IgD-negative memory B cell (primary cell): Measurements from ENCODE around the gene FBXW9. TPM values are rescaled to one million over a fixed set of nuclear protein-coding genes. Genes with fewer than 3 reads are reported as not detected.
A peak's percentile ranks its signal among the peaks of the same experiment; 100 is the strongest.
"Not testable (repeated sequence)": the region's sequence is repeated elsewhere in the genome, so short reads cannot be mapped to it uniquely, and the experiment has no call there.

Experiments
- H3K27ac Mint-ChIP-seq, 3 donors: one replicate each; pipeline ENCODE4 v1.8.0; 2020 to 2022; ENCODE audit warnings: mild to moderate bottlenecking in 3 of 3, mixed read lengths in 3 of 3, moderate library complexity in 1 of 3
- H3K27me3 Mint-ChIP-seq: one replicate; pipeline ENCODE4 v1.8.0; 2021; ENCODE audit warnings: mixed read lengths
- H3K36me3 Mint-ChIP-seq: one replicate; pipeline ENCODE4 v1.8.0; 2020; ENCODE audit warnings: mild to moderate bottlenecking, mixed read lengths
- H3K4me1 Mint-ChIP-seq, 3 donors: one replicate each; pipeline ENCODE4 v1.8.0; 2020 to 2022; ENCODE audit warnings: mixed read lengths in 3 of 3, mild to moderate bottlenecking in 1 of 3
- H3K4me3 Mint-ChIP-seq, 4 donors: one replicate each; pipeline ENCODE4 v1.8.0; 2020 to 2022; ENCODE audit warnings: mild to moderate bottlenecking in 4 of 4, mixed read lengths in 4 of 4, moderate library complexity in 3 of 4
- H3K9me3 Mint-ChIP-seq, 3 donors: one replicate each; pipeline ENCODE4 v1.8.0; 2020 to 2021; ENCODE audit warnings: mixed read lengths in 3 of 3, mild to moderate bottlenecking in 1 of 3
- polyA plus RNA-seq: library from polyadenylated mRNA; unstranded; fragments of 300-500 nt; fragmentation: Illumina TruSeq; gene quantifications from one replicate; pipeline ENCODE4 v1.2.3, GENCODE V29; 2021

Gene FBXW9
- polyA plus RNA-seq, 1 donor from 2014 or later: 5.1 TPM

DNA sequence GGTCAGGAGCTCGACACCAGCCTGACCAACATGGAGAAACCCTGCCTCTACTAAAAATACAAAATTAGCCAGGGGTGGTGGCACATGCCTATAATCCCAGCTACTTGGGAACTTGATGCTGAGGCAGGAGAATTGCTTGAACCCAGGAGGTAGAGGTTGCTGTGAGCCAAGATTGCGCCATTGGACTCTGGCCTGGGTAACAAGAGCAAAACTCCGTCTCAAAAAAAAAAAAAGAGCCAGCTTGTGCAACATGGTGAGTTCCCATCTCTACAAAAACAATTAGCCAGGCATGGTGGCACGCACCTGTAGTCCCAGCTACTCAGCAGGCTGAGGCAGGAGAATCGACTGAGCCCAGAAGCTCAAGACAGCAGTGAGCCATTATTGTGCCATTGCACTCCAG is 18.4 kb downstream of the FBXW9 start:
- Mint-ChIP-seq H3K27ac (peak overlapping the region in 1 of 3 donors; percentile 67), H3K36me3 (peaks cover 12% of the 10 kb centered on the region), H3K4me1 (peaks cover 12 to 20% (median 19%) of the 10 kb centered on the region in 3 donors)
- not testable (repeated sequence) for H3K27me3 Mint-ChIP-seq, H3K9me3 Mint-ChIP-seq, H3K4me3 Mint-ChIP-seq

DNA sequence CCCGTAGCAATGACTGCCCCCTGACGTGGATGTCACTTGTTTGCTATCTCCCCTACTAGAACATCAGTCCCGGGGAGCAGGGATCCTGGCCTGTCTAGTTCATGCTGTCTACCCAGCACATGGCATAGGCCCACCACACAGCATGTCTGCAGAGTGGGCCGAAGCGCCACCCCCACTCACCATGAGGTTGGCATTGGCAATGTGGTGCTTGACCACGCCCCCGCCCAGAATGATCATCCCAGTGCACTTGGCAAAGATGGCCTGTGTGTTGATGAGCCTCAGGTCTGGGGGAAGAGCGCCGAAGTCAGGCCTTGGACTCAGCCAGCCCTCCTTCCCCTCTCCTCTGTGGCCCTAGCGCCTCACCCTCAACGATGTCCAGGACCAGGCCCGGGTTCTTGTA is 19.5 kb downstream of the FBXW9 start:
- Mint-ChIP-seq H3K4me1 (peaks cover 12 to 22% (median 19%) of the 10 kb centered on the region in 3 donors), H3K27ac (peak overlapping the region in 2 of 3 donors; percentile 91 to 94), H3K4me3 (peak overlapping the region in 1 of 4 donors; percentile 61), H3K9me3 (no peaks in the 10 kb centered on the region), H3K36me3 (peaks cover 12% of the 10 kb centered on the region), H3K27me3 (no peaks in the 10 kb centered on the region)

DNA sequence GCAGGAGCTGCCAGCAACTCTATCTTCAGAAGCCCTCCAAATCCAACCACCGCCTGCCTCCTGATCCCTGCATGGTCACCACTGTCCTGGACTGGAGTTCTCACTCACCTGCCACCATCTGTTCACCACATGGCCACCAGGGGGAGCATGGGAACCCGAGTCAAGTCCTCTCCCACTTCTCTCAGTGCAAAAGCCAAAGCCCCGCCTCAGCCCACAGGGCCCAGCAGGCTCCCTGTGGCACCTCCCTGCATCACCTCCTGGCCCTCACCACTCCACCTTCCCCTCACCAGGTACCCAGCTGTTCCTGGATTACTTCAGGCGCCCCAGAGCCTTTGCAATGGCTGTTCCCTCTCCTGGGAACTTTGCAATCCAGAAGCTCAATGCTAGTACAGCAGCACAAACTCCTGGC is 20.0 kb downstream of the FBXW9 start:
- H3K36me3 Mint-ChIP-seq: peaks cover 12% of the 10 kb centered on the region
- H3K9me3 Mint-ChIP-seq: no peaks in the 10 kb centered on the region
- peaks cover 12 to 23% (median 20%) of the 10 kb centered on the region in 3 donors for H3K4me1 Mint-ChIP-seq
- peak overlapping the region in 2 of 3 donors; percentile 91 to 94 for H3K27ac Mint-ChIP-seq
- H3K4me3 Mint-ChIP-seq: peak overlapping the region in 3 of 4 donors; percentile 18 to 61 (median 44)
- no peaks in the 10 kb centered on the region for H3K27me3 Mint-ChIP-seq

DNA sequence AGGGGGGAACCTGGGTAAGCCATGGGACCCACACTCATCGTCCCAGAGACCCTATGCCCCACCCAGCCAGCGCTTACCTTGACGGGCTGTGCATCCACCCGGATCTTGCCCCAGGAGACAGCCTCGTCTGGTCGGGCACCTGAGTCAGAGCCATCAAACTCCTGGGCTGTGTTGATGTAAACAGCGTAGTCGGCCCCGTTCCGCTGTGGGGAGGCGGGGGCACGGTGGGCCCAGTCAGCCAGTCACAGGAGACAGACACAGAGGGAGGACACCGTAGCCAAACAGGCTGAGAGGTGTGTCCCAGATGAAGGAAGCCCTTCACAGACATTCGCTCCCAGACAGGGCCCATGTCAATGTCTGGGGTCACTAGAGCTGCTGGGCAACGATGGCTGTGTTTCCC is 20.5 kb downstream of the FBXW9 start:
- peak overlapping the region in 1 of 4 donors; percentile 61 for H3K4me3 Mint-ChIP-seq
- no peaks in the 10 kb centered on the region for H3K27me3 Mint-ChIP-seq
- H3K4me1 Mint-ChIP-seq: peaks cover 7 to 20% (median 17%) of the 10 kb centered on the region in 3 donors
- peak overlapping the region in 1 of 3 donors; percentile 91 for H3K27ac Mint-ChIP-seq
- no peaks in the 10 kb centered on the region for H3K9me3 Mint-ChIP-seq
- H3K36me3 Mint-ChIP-seq: peaks cover 11% of the 10 kb centered on the region

DNA sequence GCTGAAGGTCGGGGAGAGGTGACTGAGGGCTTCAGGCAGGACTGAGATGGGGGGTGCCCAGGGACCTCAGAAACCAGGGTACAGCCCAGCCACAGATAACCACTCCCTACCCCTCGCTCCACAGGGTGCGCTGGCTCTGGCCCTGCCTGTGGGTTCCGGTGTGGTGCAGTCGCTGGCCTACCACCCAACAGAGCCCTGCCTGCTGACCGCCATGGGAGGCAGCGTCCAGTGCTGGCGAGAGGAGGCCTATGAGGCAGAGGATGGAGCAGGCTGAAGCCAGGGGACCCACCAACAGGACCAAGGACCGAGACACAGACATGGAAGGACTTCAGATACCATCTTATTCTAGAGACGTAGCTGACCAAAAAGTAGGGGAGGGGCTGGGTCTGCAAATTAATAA is 21.0 kb downstream of the FBXW9 start:
- peaks cover 5 to 19% (median 16%) of the 10 kb centered on the region in 3 donors for H3K4me1 Mint-ChIP-seq
- H3K9me3 Mint-ChIP-seq: no peaks in the 10 kb centered on the region
- peak overlapping the region in 1 of 3 donors; percentile 78 for H3K27ac Mint-ChIP-seq
- H3K27me3 Mint-ChIP-seq: no peaks in the 10 kb centered on the region
- H3K4me3 Mint-ChIP-seq: peak overlapping the region in 1 of 4 donors; percentile 7
- H3K36me3 Mint-ChIP-seq: peaks cover 10% of the 10 kb centered on the region

DNA sequence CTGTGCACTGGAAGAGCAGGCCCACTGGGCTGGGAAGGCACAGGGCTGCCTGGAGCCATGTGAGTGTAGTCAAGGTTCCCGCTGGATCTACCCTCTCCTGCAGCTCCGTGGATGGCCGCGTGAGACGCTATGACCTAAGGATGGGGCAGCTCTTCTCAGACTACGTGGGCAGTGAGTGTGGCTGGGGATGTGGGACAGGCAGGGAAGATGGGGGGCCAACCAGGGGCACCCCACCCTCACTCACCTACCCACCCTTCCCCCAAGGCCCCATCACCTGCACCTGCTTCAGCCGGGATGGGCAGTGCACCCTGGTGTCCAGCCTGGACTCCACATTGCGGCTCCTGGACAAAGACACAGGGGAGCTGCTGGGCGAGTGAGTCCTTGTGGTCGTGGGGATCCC is 23.7 kb downstream of the FBXW9 start:
- Mint-ChIP-seq H3K36me3 (peaks cover 6% of the 10 kb centered on the region), H3K4me1 (peaks cover 17 to 26% (median 21%) of the 10 kb centered on the region in 3 donors), H3K4me3 (peak overlapping the region in 1 of 4 donors; percentile 17), H3K9me3 (no peaks in the 10 kb centered on the region), H3K27ac (peak overlapping the region in 1 of 3 donors; percentile 68), H3K27me3 (no peaks in the 10 kb centered on the region)

DNA sequence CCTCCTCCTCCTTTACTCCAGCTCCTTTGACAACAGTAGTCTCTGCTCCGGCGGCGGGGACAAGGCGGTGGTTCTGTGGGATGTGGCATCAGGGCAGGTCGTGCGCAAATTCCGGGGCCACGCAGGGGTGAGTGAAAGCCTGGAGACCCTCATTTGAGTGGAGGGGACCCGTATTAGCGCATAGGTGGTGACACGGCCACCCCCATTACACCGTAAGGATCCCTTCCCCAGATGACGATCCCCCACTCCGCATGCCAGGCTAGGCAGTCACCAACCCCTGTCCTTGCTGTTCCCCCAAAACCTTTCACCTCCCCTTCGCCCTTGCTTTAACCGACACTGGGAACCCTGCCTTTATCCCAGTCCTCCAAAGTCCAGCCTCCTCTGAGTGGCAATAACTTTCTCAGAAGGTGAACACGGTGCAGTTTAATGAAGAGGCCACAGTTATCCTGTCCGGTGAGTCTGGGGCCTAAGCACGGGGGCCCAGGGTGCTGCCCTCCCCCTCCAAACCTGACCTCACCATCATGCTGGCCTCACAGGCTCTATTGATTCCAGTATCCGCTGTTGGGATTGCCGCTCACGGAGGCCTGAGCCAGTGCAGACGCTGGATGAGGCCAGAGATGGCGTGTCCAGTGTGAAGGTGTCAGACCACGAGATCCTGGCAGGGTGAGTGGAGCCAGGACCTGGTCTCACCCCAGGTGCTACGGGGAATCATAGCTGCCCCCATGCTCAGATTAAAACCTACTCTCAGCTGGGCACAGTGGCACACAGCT is 26.1 kb downstream of the FBXW9 start:
- peaks cover 13 to 23% (median 19%) of the 10 kb centered on the region in 3 donors for H3K4me1 Mint-ChIP-seq
- H3K27me3 Mint-ChIP-seq: no peaks in the 10 kb centered on the region
- peaks cover 5% of the 10 kb centered on the region for H3K36me3 Mint-ChIP-seq
- H3K4me3 Mint-ChIP-seq: peak overlapping the region; percentile 95 to 100 (median 97)
- peak overlapping the region in 2 of 3 donors; percentile 99 to 100 for H3K27ac Mint-ChIP-seq
- H3K9me3 Mint-ChIP-seq: no peaks in the 10 kb centered on the region

DNA sequence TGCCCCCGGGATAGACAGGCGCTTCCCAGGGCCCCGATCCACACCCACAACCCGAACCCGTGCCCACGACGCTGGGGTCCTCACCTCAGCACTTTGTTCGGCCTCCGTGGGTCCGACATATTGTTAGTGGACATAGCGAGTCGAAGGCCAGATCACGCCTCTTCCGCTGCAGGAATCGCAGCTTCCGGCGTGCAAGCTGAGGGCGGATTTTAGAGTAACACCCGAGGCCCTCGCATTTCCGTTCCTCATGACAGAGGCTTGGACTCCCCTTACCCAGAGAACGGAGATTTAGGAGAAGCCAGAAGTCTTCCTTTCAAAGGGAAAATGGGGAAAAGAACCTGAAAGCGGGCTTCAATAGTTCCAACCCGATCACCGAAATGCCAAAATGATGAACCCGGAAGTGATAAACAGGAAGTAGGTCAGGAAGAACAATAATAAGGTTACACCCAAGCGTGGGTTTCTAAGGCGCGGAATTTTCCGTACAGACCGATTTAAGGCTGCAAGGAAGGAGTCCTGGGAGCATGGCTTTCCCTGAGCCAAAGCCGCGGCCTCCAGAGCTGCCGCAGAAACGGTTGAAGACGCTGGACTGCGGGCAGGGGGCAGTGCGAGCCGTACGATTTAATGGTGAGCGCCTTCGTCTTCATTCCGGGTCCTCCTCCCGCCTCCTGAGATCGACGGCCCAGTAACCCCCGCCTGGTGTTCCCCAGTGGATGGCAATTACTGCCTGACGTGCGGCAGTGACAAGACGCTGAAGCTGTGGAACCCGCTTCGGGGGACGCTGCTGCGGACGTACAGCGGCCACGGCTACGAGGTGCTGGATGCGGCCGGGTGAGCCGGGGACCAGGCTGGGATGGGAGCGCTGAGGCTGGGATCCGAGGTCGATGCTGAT is 26.9 kb downstream of the FBXW9 start:
- H3K9me3 Mint-ChIP-seq: no peaks in the 10 kb centered on the region
- no peaks in the 10 kb centered on the region for H3K27me3 Mint-ChIP-seq
- H3K27ac Mint-ChIP-seq: peak overlapping the region; percentile 99 to 100 (median 100)
- peaks cover 4% of the 10 kb centered on the region for H3K36me3 Mint-ChIP-seq
- H3K4me1 Mint-ChIP-seq: peaks cover 19 to 25% (median 23%) of the 10 kb centered on the region in 3 donors
- H3K4me3 Mint-ChIP-seq: peak overlapping the region; percentile 95 to 100 (median 97)

DNA sequence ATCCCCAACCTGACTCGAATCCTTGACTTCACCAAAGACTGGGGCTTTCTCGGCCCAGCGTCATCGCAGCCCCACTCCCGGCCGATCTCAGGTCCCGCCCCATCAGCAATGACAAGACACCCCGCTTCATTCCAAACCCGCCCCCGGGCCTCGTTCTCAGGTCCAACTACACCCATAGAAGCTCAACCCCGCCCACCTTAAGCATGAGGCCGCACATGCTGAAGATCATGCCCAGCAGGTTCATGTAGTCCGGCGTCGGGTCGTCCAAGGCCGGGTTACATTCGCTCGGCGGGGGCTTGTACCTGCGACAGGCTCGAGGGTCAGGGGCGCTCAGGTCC is 27.5 kb downstream of the FBXW9 start:
- Mint-ChIP-seq H3K27ac (peak overlapping the region; percentile 99 to 100 (median 100)), H3K27me3 (no peaks in the 10 kb centered on the region), H3K9me3 (no peaks in the 10 kb centered on the region), H3K36me3 (no peaks in the 10 kb centered on the region), H3K4me3 (peak overlapping the region; percentile 95 to 100 (median 97)), H3K4me1 (peaks cover 19 to 28% (median 20%) of the 10 kb centered on the region in 3 donors)

DNA sequence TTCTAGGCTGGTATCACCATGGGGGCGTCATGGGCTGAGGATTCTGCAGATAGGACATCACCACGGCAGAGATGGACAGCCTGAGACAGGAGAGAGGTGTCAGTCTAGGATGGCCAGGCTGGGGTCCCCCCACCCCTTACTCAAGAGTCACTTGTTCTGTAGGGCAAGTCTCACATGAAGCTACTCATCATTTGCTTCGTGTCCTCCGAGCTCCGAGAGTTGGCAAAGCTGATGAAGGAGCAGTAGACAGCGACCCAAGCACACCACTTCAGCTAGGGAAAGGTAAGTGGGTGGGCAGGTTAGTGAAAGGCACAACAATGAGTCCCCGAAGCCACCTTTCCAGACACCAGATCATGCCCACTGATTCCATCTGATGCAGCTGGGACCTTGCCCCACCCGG is 28.1 kb downstream of the FBXW9 start:
- peak overlapping the region; percentile 95 to 100 (median 97) for H3K4me3 Mint-ChIP-seq
- H3K4me1 Mint-ChIP-seq: peaks cover 19 to 28% (median 19%) of the 10 kb centered on the region in 3 donors
- no peaks in the 10 kb centered on the region for H3K27me3 Mint-ChIP-seq
- H3K9me3 Mint-ChIP-seq: no peaks in the 10 kb centered on the region
- H3K27ac Mint-ChIP-seq: peak overlapping the region; percentile 99 to 100 (median 100)
- H3K36me3 Mint-ChIP-seq: no peaks in the 10 kb centered on the region

DNA sequence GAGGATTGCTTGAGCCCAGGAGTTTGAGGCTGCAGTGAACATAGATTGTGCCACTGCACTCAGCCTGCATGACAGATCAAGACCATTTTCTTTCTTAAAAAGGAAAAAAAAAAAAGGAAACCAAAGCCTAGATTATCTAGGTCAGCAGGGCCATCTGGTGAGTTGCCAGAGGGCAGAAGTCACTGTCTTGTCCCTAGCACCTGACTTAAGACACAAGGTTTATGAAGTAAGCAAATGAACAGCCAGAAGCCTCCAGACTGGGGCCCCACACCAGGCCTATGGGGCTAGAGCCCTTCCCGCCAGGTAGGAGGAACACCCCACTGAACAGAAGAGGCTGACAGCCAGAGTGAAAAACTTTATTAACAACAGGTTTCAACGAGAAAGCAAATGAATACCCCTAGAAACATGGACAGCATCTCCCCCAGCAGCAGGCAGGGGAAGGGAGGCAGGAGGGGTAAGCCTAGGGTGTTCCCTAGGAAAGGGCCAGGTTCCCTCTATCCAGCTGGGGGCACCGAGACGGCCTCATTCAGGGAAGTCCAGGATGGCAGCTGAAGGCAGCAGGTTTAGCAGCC is 28.6 kb downstream of the FBXW9 start:
- H3K27me3 Mint-ChIP-seq: no peaks in the 10 kb centered on the region
- H3K9me3 Mint-ChIP-seq: no peaks in the 10 kb centered on the region
- peaks cover 19 to 28% (median 19%) of the 10 kb centered on the region in 3 donors for H3K4me1 Mint-ChIP-seq
- peak overlapping the region; percentile 95 to 100 (median 96) for H3K4me3 Mint-ChIP-seq
- H3K36me3 Mint-ChIP-seq: no peaks in the 10 kb centered on the region
- peak overlapping the region in 2 of 3 donors; percentile 46 to 99 for H3K27ac Mint-ChIP-seq

DNA sequence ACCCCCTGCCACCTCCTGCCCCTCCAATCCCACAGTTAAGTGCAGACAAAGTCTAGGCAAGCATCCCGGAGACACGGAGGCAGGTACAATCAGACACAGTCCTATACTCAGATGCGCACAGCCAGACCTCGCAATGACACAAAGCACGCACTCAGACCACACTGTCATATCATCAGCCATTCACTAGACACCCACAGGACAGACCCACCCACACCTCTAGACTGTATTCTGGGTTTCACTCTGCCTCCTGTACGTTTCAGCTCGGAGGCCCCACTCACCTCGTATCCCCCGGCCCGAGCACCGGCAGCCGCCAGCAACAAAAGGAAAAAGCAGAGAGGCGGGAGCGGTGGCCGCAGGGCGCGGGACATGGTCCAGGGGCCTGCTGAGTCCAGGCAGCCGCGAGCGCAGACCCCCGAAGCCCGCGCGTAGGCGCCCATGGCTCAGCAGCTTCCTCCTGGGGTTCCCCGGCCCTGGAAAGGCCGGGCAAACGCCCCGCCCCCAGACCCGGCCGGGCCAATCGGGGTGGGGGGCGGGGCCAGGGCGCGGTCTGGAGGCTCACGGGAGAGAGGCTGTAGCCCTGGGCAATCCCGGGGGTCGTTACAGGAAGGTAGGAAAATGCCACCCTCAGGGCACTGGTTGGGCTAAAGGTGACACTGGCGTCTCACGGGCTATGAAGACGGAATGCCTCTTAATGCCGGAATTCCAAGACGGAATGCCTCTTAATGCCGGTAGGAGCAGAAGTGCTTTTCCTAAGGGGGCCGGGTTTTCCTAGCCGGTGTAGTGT is 30.0 kb downstream of the FBXW9 start, which contains the start of the genes MAN2B1 and WDR83:
Gene MAN2B1, minus strand, starts transcription at position 478 of the 784 bp plus-strand sequence. Its CDS starts 41 bp downstream, at position 437.
Gene WDR83, plus strand, starts transcription at position 543 of the 784 bp plus-strand sequence. CDS start 2,984 bp downstream, outside the sequence.
- H3K9me3 Mint-ChIP-seq: no peaks in the 10 kb centered on the region
- no peaks in the 10 kb centered on the region for H3K36me3 Mint-ChIP-seq
- peak within 1 kb of the TSS; percentile 95 to 98 (median 96) for H3K4me3 Mint-ChIP-seq
- H3K4me1 Mint-ChIP-seq: peaks cover 16 to 25% (median 19%) of the 10 kb centered on the region in 3 donors
- H3K27me3 Mint-ChIP-seq: no peaks in the 10 kb centered on the region
- H3K27ac Mint-ChIP-seq: peak within 1 kb of the TSS; percentile 95 to 99 (median 98)

DNA sequence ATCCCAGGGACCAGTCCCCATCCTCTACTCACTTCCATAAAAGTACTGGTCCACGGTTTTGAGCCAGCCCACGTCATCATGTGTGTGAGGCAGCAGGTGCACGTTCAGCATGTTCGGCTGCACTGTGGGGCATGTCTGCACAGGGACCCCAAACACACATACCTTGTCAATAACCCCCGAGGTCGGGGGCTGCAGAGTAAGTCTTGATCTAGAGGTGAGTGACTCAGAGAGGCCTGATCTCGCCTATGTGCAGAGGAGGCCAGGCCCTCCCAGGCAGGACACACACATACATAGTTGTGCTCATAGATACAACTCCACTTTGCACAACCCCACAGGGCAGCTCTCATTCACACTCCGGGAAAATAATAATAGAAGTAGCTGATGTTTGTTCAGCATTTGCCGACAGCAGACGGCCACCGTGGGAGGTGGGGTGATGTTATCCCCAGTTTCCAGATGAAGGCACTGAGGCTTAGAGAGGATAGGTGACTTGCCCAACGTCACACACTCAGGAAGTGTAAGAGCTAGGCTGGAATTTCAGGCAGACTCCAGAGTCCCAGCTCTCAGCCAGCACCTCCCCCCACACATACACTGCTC is 30.7 kb downstream of the FBXW9 start:
- Mint-ChIP-seq H3K9me3 (no peaks in the 10 kb centered on the region), H3K4me1 (peaks cover 16 to 25% (median 19%) of the 10 kb centered on the region in 3 donors), H3K27me3 (no peaks in the 10 kb centered on the region), H3K4me3 (peak overlapping the region; percentile 95 to 98 (median 96)), H3K27ac (peak overlapping the region; percentile 95 to 99 (median 98)), H3K36me3 (no peaks in the 10 kb centered on the region)

DNA sequence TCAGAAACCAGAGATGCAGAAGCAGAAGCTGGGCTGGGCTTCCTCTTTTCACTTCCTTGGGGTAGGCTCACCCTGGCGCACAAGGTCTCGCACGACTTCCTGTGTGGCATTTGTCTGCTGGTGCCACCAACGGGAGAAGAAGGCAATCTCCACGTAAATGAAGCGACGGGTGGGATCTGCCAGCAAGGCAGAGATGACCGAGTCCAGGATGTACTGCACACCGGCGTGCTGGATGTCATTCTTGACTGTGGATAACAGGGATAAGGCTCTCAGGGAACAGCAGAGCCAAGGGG is 31.2 kb downstream of the FBXW9 start:
- Mint-ChIP-seq H3K27me3 (no peaks in the 10 kb centered on the region), H3K4me3 (peak overlapping the region; percentile 95 to 98 (median 96)), H3K4me1 (peaks cover 16 to 25% (median 19%) of the 10 kb centered on the region in 3 donors), H3K27ac (peak overlapping the region; percentile 95 to 99 (median 98)), H3K36me3 (peaks cover 3% of the 10 kb centered on the region), H3K9me3 (no peaks in the 10 kb centered on the region)
